Neural crest cell (in vitro differentiated cells): Measurements from ENCODE around the gene DRICH1. TPM values are rescaled to one million over a fixed set of nuclear protein-coding genes. Genes with fewer than 3 reads are reported as not detected.
"Not testable (repeated sequence)": the region's sequence is repeated elsewhere in the genome, so short reads cannot be mapped to it uniquely, and the experiment has no call there.

ENCODE experiments used
- DNase-seq: peaks from one replicate; pipeline ENCODE4 v3.0.0; 2021; ENCODE audit warnings: low read depth, mixed read lengths, low spot score
- H3K27ac Mint-ChIP-seq: one replicate; pipeline ENCODE4 v1.8.0; 2021; ENCODE audit warnings: mild to moderate bottlenecking, mixed read lengths; ENCODE audit not compliant: unreplicated experiment
- H3K27me3 Mint-ChIP-seq: 2 replicates; pipeline ENCODE4 v1.8.0; 2021; ENCODE audit warnings: low read depth, mild to moderate bottlenecking, mixed read lengths
- H3K36me3 Mint-ChIP-seq: 2 replicates; pipeline ENCODE4 v1.8.0; 2021; ENCODE audit warnings: low read depth, mild to moderate bottlenecking, mixed read lengths
- H3K4me1 Mint-ChIP-seq: 2 replicates; pipeline ENCODE4 v1.8.0; 2021; ENCODE audit warnings: mixed read lengths
- H3K4me3 Mint-ChIP-seq: one replicate; pipeline ENCODE4 v1.8.0; 2021; ENCODE audit warnings: mild to moderate bottlenecking, mixed read lengths
- H3K9me3 Mint-ChIP-seq: 2 replicates; pipeline ENCODE4 v1.8.0; 2021; ENCODE audit warnings: mixed read lengths
- CTCF ChIP-seq: fragments of 200-600 bp; sonication (generic); conservative IDR thresholded peaks from 2 replicates; pipeline ENCODE4 v1.5.0; 2021; ENCODE audit warnings: antibody characterized with exemption, mild to moderate bottlenecking
- total RNA-seq: library from RNA; stranded (reverse); gene quantifications from 2 replicates; pipeline ENCODE4 v1.2.1, GENCODE V29; 2021

Gene DRICH1
- total RNA-seq, 1 donor from 2014 or later: not detected

GRCh38 chr22:23675502-23676415, 43.6 kb upstream of the DRICH1 start:
- no peak for TF ChIP-seq CTCF
- Mint-ChIP-seq H3K27ac (no peak overlapping the region), H3K4me1 (peaks cover 3% of the 10 kb centered on the region), H3K27me3 (no peaks in the 10 kb centered on the region), H3K4me3 (no peak overlapping the region), H3K36me3 (no peaks in the 10 kb centered on the region), H3K9me3 (no peaks in the 10 kb centered on the region)
- DNase-seq: no peak

- not testable (repeated sequence) for DNase-seq, H3K4me1 Mint-ChIP-seq, H3K27ac Mint-ChIP-seq, H3K4me3 Mint-ChIP-seq, H3K9me3 Mint-ChIP-seq, H3K36me3 Mint-ChIP-seq, H3K27me3 Mint-ChIP-seq
These were observed 42.9 kb upstream of the DRICH1 start for GRCh38 chr22:23674886-23675501.

GRCh38 chr22:23673826-23674690, 41.9 kb upstream of the DRICH1 start:
- Mint-ChIP-seq H3K27me3 (no peaks in the 10 kb centered on the region), H3K9me3 (no peaks in the 10 kb centered on the region), H3K4me3 (no peak overlapping the region), H3K27ac (peak overlapping the region; percentile 50), H3K4me1 (no peaks in the 10 kb centered on the region), H3K36me3 (no peaks in the 10 kb centered on the region)
- no peak for TF ChIP-seq CTCF
- DNase-seq: no peak

DNA sequence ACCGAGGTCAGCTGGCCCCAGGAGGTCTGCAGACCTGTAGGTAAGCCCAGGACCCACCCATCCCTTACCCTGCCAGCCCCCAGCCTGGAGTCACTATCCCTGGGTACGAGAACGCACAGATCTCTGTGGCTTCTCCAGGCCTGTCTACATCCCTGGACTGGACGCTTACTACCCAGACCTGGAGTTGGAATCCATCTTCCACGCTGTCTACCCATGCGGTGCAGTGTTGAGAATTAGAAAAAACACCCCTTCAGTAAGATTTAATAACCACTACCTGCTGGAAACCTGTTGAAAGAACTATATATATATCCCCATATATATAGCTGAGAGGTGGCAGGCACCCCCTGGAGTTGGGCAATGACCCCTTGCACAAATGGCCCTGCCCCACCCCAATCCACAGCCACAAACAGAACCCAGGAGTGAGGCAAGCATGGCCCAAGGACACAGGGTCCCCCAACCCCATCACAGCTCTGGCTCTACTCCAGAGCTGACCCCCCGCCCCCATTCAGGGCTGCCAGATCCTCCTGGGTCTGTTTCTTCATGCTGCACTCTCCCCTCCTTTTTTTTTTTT, 41.0 kb upstream of the DRICH1 start:
- H3K4me1 Mint-ChIP-seq: no peaks in the 10 kb centered on the region
- no peak overlapping the region for H3K27ac Mint-ChIP-seq
- no peaks in the 10 kb centered on the region for H3K27me3 Mint-ChIP-seq
- DNase-seq: no peak
- no peak for TF ChIP-seq CTCF
- no peaks in the 10 kb centered on the region for H3K36me3 Mint-ChIP-seq
- no peak overlapping the region for H3K4me3 Mint-ChIP-seq
- no peaks in the 10 kb centered on the region for H3K9me3 Mint-ChIP-seq

GRCh38 chr22:23672307-23673049, 40.4 kb upstream of the DRICH1 start:
- peak overlapping the region; percentile 6 for H3K27ac Mint-ChIP-seq
- not testable (repeated sequence) for DNase-seq, H3K4me3 Mint-ChIP-seq, H3K4me1 Mint-ChIP-seq, H3K9me3 Mint-ChIP-seq, H3K36me3 Mint-ChIP-seq, H3K27me3 Mint-ChIP-seq

GRCh38 chr22:23671387-23671786, 39.3 kb upstream of the DRICH1 start:
- not testable (repeated sequence) for DNase-seq, H3K4me1 Mint-ChIP-seq, H3K4me3 Mint-ChIP-seq, H3K27ac Mint-ChIP-seq, H3K27me3 Mint-ChIP-seq, H3K9me3 Mint-ChIP-seq, H3K36me3 Mint-ChIP-seq
